RWPE1 (cell line): Measurements from ENCODE around the gene IFI27.

Experiments used
- CTCF ChIA-PET: fragments of 350-600 bp; sonication (Branson Sonifier 250); formaldehyde crosslinking; extraction: SDS; loops from one replicate; lab custom pipeline; 2021; lab: Yijun Ruan, JAX
- POLR2A ChIA-PET: fragments of 400-600 bp; formaldehyde crosslinking; extraction: SDS; loops from one replicate; lab custom pipeline; 2020; ENCODE audit warnings: antibody characterized with exemption; ENCODE audit not compliant: low non-redundant PET; lab: Yijun Ruan, JAX
- DNase-seq: peaks from one replicate; pipeline ENCODE4 v3.0.0; 2012; ENCODE audit warnings: low spot score
- H3K27ac ChIP-seq: fragments of 450-650 bp; 2 replicates; pipeline ENCODE4 v1.5.1; 2017
- CTCF ChIP-seq: fragments of 450-650 bp; conservative IDR thresholded peaks from 2 replicates; pipeline ENCODE4 v1.5.1; 2017; ENCODE audit warnings: low read depth, mild to moderate bottlenecking

IFI27 gene

DNA sequence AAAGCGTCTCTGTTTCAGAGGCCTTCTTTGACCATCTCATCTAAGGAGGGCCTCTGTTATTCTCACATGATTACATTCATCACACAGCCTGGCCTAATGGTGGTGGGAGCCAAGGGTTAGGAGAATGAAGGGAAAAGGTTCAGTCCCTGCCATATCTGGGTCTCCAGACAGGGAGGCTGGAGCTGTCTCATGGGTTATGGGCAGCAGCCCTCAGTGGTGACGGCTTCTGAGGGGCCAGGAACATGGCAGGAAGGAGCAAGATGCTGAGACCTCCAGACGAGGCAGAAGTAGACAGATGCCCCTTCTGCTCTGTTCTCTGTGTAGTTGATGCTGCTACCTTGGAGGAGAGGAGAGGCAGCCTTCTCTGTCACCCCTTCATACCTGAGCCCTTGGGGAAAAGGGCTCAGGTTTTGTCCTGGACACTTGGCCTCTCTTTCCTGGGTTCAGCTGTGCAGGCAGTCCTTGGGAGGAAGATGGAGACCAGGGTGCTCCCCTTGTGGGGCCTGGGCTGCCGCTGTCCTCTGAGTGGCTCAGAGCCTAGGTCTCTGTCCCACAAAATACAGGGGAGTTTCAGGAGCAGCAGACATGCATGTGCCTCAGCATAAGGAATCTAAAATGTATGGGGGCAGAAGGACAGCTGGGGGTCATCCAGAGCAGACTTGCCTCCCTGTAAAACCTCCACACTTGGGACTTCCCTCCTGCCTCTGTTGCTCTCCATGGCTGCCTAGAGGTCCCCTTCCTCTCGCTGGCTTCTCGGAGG lies 15.3 kb downstream of the IFI27 start:
- POLR2A ChIA-PET: no interaction called here
- CTCF ChIA-PET: no interaction called here
- DNase-seq: no peak
- TF ChIP-seq CTCF: no peak
- H3K27ac ChIP-seq: no peak overlapping the region

- no peak for DNase-seq
- POLR2A ChIA-PET: no interaction called here
- CTCF ChIA-PET: interaction anchor here (0.9 kb wide), 1 partner anchor 21 kb away, joined by 3 read pairs; no protein-coding TSS in a partner anchor
- H3K27ac ChIP-seq: no peak overlapping the region
- no peak for TF ChIP-seq CTCF
Measured at GRCh38 chr14:94126419-94126677, 15.8 kb downstream of the IFI27 start.

GRCh38 chr14:94126800-94127199 lies 16.3 kb downstream of the IFI27 start:
- ChIA-PET CTCF (interaction anchor here (0.9 kb wide), 1 partner anchor 21 kb away, joined by 3 read pairs; no protein-coding TSS in a partner anchor), POLR2A (no interaction called here)
- H3K27ac ChIP-seq: no peak overlapping the region
- no peak for TF ChIP-seq CTCF
- no peak for DNase-seq

- TF ChIP-seq CTCF: no peak
- DNase-seq: no peak
- CTCF ChIA-PET: interaction anchor here (0.9 kb wide), 1 partner anchor 22 kb away, joined by 3 read pairs; no protein-coding TSS in a partner anchor
- POLR2A ChIA-PET: no interaction called here
- H3K27ac ChIP-seq: no peak overlapping the region
Measured at GRCh38 chr14:94127330-94127729, 16.8 kb downstream of the IFI27 start.

GRCh38 chr14:94128216-94128839 lies 17.8 kb downstream of the IFI27 start:
- ChIA-PET CTCF (no interaction called here), POLR2A (no interaction called here)
- peak overlapping the region; percentile 4; the same call in 1 of the 2 replicates for H3K27ac ChIP-seq
- DNase-seq: no peak
- TF ChIP-seq CTCF: no peak

DNA sequence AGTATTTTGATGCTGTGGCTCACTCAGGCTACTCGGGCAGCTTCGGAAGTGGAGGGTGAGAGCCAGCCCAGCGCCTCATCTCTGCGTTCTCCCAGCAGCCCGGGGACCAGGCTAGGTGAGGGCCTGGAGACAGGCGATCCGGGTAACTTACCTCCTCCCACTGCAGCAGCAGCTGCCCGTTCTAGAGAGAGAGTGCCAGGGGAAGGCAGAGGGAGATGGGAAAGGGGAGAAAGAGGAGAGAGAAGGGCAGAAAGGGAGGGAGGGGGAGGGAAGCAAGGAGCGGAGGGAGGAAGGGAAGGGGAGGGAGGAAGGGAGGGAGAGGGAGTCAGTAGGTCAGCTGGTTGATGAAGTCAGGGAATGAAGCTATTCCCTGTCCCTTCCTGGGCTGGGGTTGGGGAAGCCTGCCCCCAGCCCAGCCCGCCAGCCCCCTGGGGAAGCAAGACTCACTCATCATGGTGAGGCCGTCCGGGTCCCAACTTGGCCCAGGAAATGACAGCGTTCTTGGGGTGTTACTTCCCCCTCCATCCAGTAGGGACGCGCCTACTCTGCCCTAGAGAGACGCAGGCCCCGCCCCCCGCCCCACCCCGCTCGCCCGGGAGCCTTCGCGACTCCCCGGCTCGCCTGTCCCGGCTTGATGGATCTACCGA lies 18.7 kb downstream of the IFI27 start, which contains the start of gene IFI27L2:
Gene IFI27L2 (minus strand): TSS at position 494 of the 647 bp plus-strand sequence. CDS start 40 bp downstream, at position 454.
- H3K27ac ChIP-seq: peak within 1 kb of the TSS; percentile 75
- peak; percentile 83 for DNase-seq
- CTCF ChIA-PET: no interaction called here
- TF ChIP-seq CTCF: no peak
- POLR2A ChIA-PET: no interaction called here
